Heart left ventricle (tissue), 13 donors: ENCODE results near the gene NPR1.

Experiments used
- CTCF ChIP-seq, 12 donors: fragments of 200-600 bp; sonication (generic) in 4 of 12; IDR thresholded peaks; one replicate each; pipeline versions ENCODE4 v1.5.0 to v1.8.0; 2018 to 2022; ENCODE audit warnings: antibody characterized with exemption in 12 of 12, mild to moderate bottlenecking in 5 of 12
- POLR2A ChIP-seq, 2 donors: fragments of 450-650 bp; IDR thresholded peaks; one replicate each; pipeline ENCODE4 v1.6.1; 2017; ENCODE audit warnings: antibody characterized with exemption in 2 of 2, mild to moderate bottlenecking in 2 of 2, moderate library complexity in 2 of 2
- donor health status: ischemic (EF 13 %, LVEDD 7.1; RV severe dilation, severe dysfunction).
- donor health status: DM: no; HTN: yes; CAD: no.
- donor health status: DM: no; HTN: no; CAD: no.
- donor health status: ischemic (EF 25% LVEDD 6.9; RV normal size, moderate dysfunction).
- donor health status: ischemic (EF 25% LVEDD 5.7; RV mildly dilated, moderate dysfunction).
- donor health status: ischemic (EF 35%, LVEDD 5.7; RV mildly dilated, moderate dysfunction).
- donor health status: nonischemic (EF 11% LVEDD 7.7; RV severe dilation, severe dysfunction).
- donor health status: DM: yes; HTN: yes; CAD: no.
- donor health status: PGD.
- donor health status: ischemic (EF 29% LVEDD 5.4; RV normal size, mild dysfunction).
- donor health status: nonischemic (EF 23%, LVEDD 6.1; RV moderate dilation, normal function).

DNA sequence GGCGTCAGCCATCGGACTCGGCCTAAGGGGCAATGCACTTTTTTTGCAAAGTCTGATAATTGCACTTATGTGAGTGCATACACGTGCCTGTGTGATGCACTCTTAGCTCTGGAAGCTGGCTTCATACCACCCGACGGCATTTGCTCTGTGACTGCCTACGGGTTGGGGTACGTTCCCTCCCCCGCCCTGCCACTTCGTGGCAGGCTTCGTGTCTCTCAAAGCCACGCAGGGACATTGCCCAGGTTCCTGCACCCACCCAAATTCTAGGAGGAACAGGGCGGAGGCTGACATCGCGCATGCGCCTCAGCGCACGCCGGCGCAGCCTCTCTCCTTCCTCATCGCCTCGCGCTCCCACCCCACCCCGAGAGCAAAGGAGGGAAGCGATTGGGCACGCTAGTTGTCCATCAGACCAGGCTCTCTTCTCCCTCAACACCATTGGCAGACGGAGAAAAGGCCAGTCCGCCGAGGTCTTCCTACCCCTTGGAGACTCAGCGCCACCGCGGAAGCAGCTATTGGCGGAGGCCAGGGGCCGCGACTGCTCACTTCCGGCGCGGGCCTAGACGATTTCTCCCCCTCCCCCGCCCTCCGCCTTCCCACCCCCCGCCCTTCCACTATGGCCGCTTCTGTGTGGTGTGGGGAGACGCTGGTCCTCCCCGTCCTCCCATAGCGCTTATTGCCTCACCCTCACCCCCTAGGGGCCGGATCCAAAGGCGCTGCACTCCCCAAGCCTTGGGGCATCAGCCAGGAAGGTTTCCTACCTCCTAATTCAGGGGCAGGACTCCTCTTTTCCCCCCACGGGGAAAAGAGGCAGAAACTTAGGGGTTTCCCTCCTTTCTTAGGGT is 49.2 kb downstream of the NPR1 start, which contains the start of gene INTS3:
- TF ChIP-seq CTCF (IDR thresholded peaks at IDR 0.05) (peak in 3 of 12 donors; percentile 13 to 25 (median 14)), POLR2A (IDR thresholded peaks at IDR 0.05) (no peak)
